HEK293 (cell line): ENCODE results near the gene ACTR3.

Source experiments
- CTCF ChIA-PET: fragments of 350-600 bp; formaldehyde crosslinking; extraction: SDS; loops from one replicate; lab custom pipeline; 2021; ENCODE audit warnings: antibody characterized with exemption; lab: Yijun Ruan, JAX
- POLR2A ChIA-PET: fragments of 300-600 bp; formaldehyde crosslinking; extraction: SDS; loops from one replicate; lab custom pipeline; 2020; ENCODE audit warnings: antibody characterized with exemption, inconsistent platforms; lab: Yijun Ruan, JAX
- H3K27ac ChIP-seq: fragments of 200-500 bp; sonication (Bioruptor generic); 2 replicates; pipeline ENCODE4 v1.5.1; 2014; ENCODE audit warnings: low read depth, low read length, control low read depth, inconsistent platforms; ENCODE audit errors: extremely low read depth
- H3K36me3 ChIP-seq, 2 experiments: fragments of 200-500 bp in 1 of 2; sonication (Bioruptor generic) in 1 of 2; 1 replicate in 1 of 2; 2 replicates in 1 of 2; pipeline ENCODE4 v1.5.1; 2014 to 2017; ENCODE audit warnings: inconsistent platforms in 2 of 2, low read length in 2 of 2; ENCODE audit not compliant: control insufficient read depth in 2 of 2, insufficient read depth in 1 of 2
- H3K4me1 ChIP-seq: fragments of 200-500 bp; sonication (Bioruptor generic); 2 replicates; pipeline ENCODE4 v1.5.1; 2014; ENCODE audit warnings: mild to moderate bottlenecking, low read length, inconsistent platforms; ENCODE audit not compliant: control insufficient read depth, insufficient read depth
- H3K4me3 ChIP-seq: 2 replicates; pipeline ENCODE4 v1.5.1; 2011; ENCODE audit warnings: low read depth, mild to moderate bottlenecking, control low read depth, low read length, moderate library complexity
- H3K9me3 ChIP-seq: fragments of 200-500 bp; sonication (Bioruptor generic); 2 replicates; pipeline ENCODE4 v1.5.1; 2014; ENCODE audit warnings: low read depth, low read length, inconsistent platforms; ENCODE audit not compliant: control insufficient read depth, insufficient read depth
- BCL11B ChIP-seq: fragments of 450-650 bp; formaldehyde crosslinking; IDR thresholded peaks from 2 replicates; pipeline ENCODE4 v1.5.1; 2016; ENCODE audit warnings: low read depth, missing biosample characterization, missing genetic modification characterization
- INSM2 ChIP-seq: fragments of 450-650 bp; formaldehyde crosslinking; IDR thresholded peaks from 2 replicates; pipeline ENCODE4 v1.5.1; 2016; ENCODE audit warnings: missing biosample characterization, missing genetic modification characterization
- KLF7 ChIP-seq: fragments of 450-650 bp; formaldehyde crosslinking; IDR thresholded peaks from 2 replicates; pipeline ENCODE4 v1.5.1; 2016; ENCODE audit warnings: missing biosample characterization, missing genetic modification characterization, borderline replicate concordance
- KLF8 ChIP-seq: fragments of 450-650 bp; formaldehyde crosslinking; IDR thresholded peaks from 2 replicates; pipeline ENCODE4 v1.5.1; 2016; ENCODE audit warnings: missing biosample characterization, missing genetic modification characterization
- KLF9 ChIP-seq: fragments of 450-650 bp; formaldehyde crosslinking; IDR thresholded peaks from 2 replicates; pipeline ENCODE4 v1.5.1; 2016; ENCODE audit warnings: missing biosample characterization, missing genetic modification characterization, low read depth
- MYNN ChIP-seq: fragments of 450-650 bp; formaldehyde crosslinking; IDR thresholded peaks from 2 replicates; pipeline ENCODE4 v1.5.1; 2016; ENCODE audit warnings: missing biosample characterization, missing genetic modification characterization, borderline replicate concordance
- SCRT2 ChIP-seq: fragments of 450-650 bp; formaldehyde crosslinking; IDR thresholded peaks from 2 replicates; pipeline ENCODE4 v1.5.1; 2016; ENCODE audit warnings: missing biosample characterization, missing genetic modification characterization
- TRIM28 ChIP-seq: IDR thresholded peaks from 2 replicates; pipeline ENCODE4 v1.6.1; 2011; ENCODE audit warnings: low read length, control low read depth, borderline replicate concordance
- YY1 ChIP-seq: fragments of 450-650 bp; formaldehyde crosslinking; IDR thresholded peaks from 2 replicates; pipeline ENCODE4 v1.5.1; 2018; ENCODE audit warnings: missing biosample characterization, missing genetic modification characterization
- ZBTB21 ChIP-seq: fragments of 450-650 bp; formaldehyde crosslinking; IDR thresholded peaks from 2 replicates; pipeline ENCODE4 v1.5.1; 2017; ENCODE audit warnings: missing biosample characterization, missing genetic modification characterization
- ZFP41 ChIP-seq: fragments of 450-650 bp; formaldehyde crosslinking; IDR thresholded peaks from 2 replicates; pipeline ENCODE4 v1.5.1; 2016; ENCODE audit warnings: missing biosample characterization, missing genetic modification characterization, borderline replicate concordance
- ZFP69B ChIP-seq: fragments of 450-650 bp; formaldehyde crosslinking; IDR thresholded peaks from 2 replicates; pipeline ENCODE4 v1.5.1; 2016; ENCODE audit warnings: missing biosample characterization, missing genetic modification characterization
- ZNF114 ChIP-seq: fragments of 450-650 bp; formaldehyde crosslinking; IDR thresholded peaks from 2 replicates; pipeline ENCODE4 v1.5.0; 2017; ENCODE audit warnings: missing biosample characterization, missing genetic modification characterization
- ZNF132 ChIP-seq: fragments of 450-650 bp; formaldehyde crosslinking; IDR thresholded peaks from 2 replicates; pipeline ENCODE4 v1.5.1; 2017; ENCODE audit warnings: missing biosample characterization, missing genetic modification characterization, borderline replicate concordance
- ZNF223 ChIP-seq: fragments of 450-650 bp; formaldehyde crosslinking; IDR thresholded peaks from 2 replicates; pipeline ENCODE4 v1.5.1; 2016; ENCODE audit warnings: missing biosample characterization, missing genetic modification characterization
- ZNF280D ChIP-seq: fragments of 450-650 bp; formaldehyde crosslinking; IDR thresholded peaks from 2 replicates; pipeline ENCODE4 v1.5.1; 2016; ENCODE audit warnings: missing biosample characterization, missing genetic modification characterization
- ZNF302 ChIP-seq: fragments of 450-650 bp; formaldehyde crosslinking; IDR thresholded peaks from 2 replicates; pipeline ENCODE4 v1.5.1; 2016; ENCODE audit warnings: missing biosample characterization, missing genetic modification characterization, low read depth
- ZNF544 ChIP-seq: fragments of 450-650 bp; formaldehyde crosslinking; IDR thresholded peaks from 2 replicates; pipeline ENCODE4 v1.5.0; 2017; ENCODE audit warnings: missing biosample characterization, missing genetic modification characterization
- ZNF626 ChIP-seq: fragments of 450-650 bp; sonication (Bioruptor Pico); formaldehyde crosslinking; IDR thresholded peaks from 2 replicates; pipeline ENCODE4 v1.5.1; 2018; ENCODE audit warnings: missing biosample characterization, missing genetic modification characterization, inconsistent platforms
- ZNF660 ChIP-seq: fragments of 450-650 bp; IDR thresholded peaks from 2 replicates; pipeline ENCODE4 v1.5.1; 2018; ENCODE audit warnings: missing biosample characterization, mild to moderate bottlenecking, missing genetic modification characterization
- ZNF792 ChIP-seq: fragments of 450-650 bp; formaldehyde crosslinking; IDR thresholded peaks from 2 replicates; pipeline ENCODE4 v1.5.1; 2016; ENCODE audit warnings: missing biosample characterization, missing genetic modification characterization
- TF ChIP-seq, protein P1 (sequence below): fragments of 450-650 bp; formaldehyde crosslinking; IDR thresholded peaks from 2 replicates; pipeline ENCODE4 v1.5.1; 2016; ENCODE audit warnings: missing biosample characterization, missing genetic modification characterization

The ACTR3 gene

GRCh38 chr2:113920996-113921395 lies 31.1 kb downstream of the ACTR3 start:
- Histone ChIP-seq H3K4me3 (no peak overlapping the region), H3K9me3 (no peaks in the 10 kb centered on the region), H3K27ac (no peak overlapping the region), H3K4me1 (no peaks in the 10 kb centered on the region), H3K36me3 (peaks cover 16 to 27% of the 10 kb centered on the region in 2 experiments)
- TF ChIP-seq KLF9, result no peak
- TF ChIP-seq ZNF660 (tag by site-specific recombination), result no peak
- no peak for TF ChIP-seq ZNF544 (tag by site-specific recombination)
- no peak for TF ChIP-seq KLF8
- no peak for TF ChIP-seq ZBTB21 (tag by site-specific recombination)
- TF ChIP-seq, protein P1, sequence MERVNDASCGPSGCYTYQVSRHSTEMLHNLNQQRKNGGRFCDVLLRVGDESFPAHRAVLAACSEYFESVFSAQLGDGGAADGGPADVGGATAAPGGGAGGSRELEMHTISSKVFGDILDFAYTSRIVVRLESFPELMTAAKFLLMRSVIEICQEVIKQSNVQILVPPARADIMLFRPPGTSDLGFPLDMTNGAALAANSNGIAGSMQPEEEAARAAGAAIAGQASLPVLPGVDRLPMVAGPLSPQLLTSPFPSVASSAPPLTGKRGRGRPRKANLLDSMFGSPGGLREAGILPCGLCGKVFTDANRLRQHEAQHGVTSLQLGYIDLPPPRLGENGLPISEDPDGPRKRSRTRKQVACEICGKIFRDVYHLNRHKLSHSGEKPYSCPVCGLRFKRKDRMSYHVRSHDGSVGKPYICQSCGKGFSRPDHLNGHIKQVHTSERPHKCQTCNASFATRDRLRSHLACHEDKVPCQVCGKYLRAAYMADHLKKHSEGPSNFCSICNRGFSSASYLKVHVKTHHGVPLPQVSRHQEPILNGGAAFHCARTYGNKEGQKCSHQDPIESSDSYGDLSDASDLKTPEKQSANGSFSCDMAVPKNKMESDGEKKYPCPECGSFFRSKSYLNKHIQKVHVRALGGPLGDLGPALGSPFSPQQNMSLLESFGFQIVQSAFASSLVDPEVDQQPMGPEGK (tag by site-specific recombination), result no peak
- no peak for TF ChIP-seq MYNN (tag by site-specific recombination)
- TF ChIP-seq ZNF280D (tag by site-specific recombination), result no peak
- TF ChIP-seq ZFP69B (tag by site-specific recombination), result no peak
- no peak for TF ChIP-seq BCL11B (tag by site-specific recombination)
- TF ChIP-seq ZFP41 (tag by site-specific recombination), result no peak
- TF ChIP-seq ZNF302, result no peak
- ChIA-PET POLR2A (no interaction called here), CTCF (no interaction called here)

- Histone ChIP-seq H3K4me1 (no peaks in the 10 kb centered on the region), H3K36me3 (peaks cover 13 to 29% of the 10 kb centered on the region in 2 experiments), H3K9me3 (no peaks in the 10 kb centered on the region), H3K4me3 (no peak overlapping the region), H3K27ac (no peak overlapping the region)
- POLR2A ChIA-PET, result no interaction called here
- CTCF ChIA-PET, result no interaction called here
- TF ChIP-seq ZNF223 (tag by site-specific recombination), result no peak
- no peak for TF ChIP-seq SCRT2 (tag by site-specific recombination)
- no peak for TF ChIP-seq ZNF114 (tag by site-specific recombination)
- no peak for TF ChIP-seq ZNF626 (tag by site-specific recombination)
- TF ChIP-seq YY1 (tag by site-specific recombination), result no peak
- TF ChIP-seq ZNF792 (tag by site-specific recombination), result no peak
- TF ChIP-seq KLF7 (tag by site-specific recombination), result no peak
These were observed 32.4 kb downstream of the ACTR3 start for GRCh38 chr2:113922335-113922734.

GRCh38 chr2:113922784-113923183 lies 32.9 kb downstream of the ACTR3 start:
- Histone ChIP-seq H3K4me1 (no peaks in the 10 kb centered on the region), H3K27ac (no peak overlapping the region), H3K4me3 (no peak overlapping the region), H3K36me3 (peaks cover 13 to 29% of the 10 kb centered on the region in 2 experiments), H3K9me3 (no peaks in the 10 kb centered on the region)
- ChIA-PET CTCF (no interaction called here), POLR2A (no interaction called here)
- TF ChIP-seq ZNF132 (no peak), TRIM28 (no peak), INSM2 (tag by site-specific recombination) (no peak)
